Esophagus squamous epithelium (tissue), 5 donors: ENCODE results near the gene WDR74. TPM values are rescaled to one million over a fixed set of nuclear protein-coding genes. Genes with fewer than 3 reads are reported as not detected.

Source experiments
- DNase-seq: peaks from one replicate; lab custom pipeline; 2025; lab: John Stamatoyannopoulos, UW
- H3K27ac ChIP-seq, 4 donors: fragments of 200-600 bp; sonication (generic); one replicate each; pipeline ENCODE4 v1.5.1; 2016 to 2019; ENCODE audit warnings: mild to moderate bottlenecking in 1 of 4
- H3K27me3 ChIP-seq, 4 donors: fragments of 200-600 bp; sonication (generic); 1 replicate in 3 of 4; 2 replicates in 1 of 4; pipeline versions ENCODE4 v1.5.1 to v1.6.0; 2017 to 2021; ENCODE audit warnings: antibody characterized with exemption in 1 of 4
- H3K36me3 ChIP-seq, 3 donors: fragments of 200-600 bp; sonication (generic); one replicate each; pipeline ENCODE4 v1.5.1; 2016 to 2019
- H3K4me1 ChIP-seq, 3 donors: fragments of 200-600 bp; sonication (generic); one replicate each; pipeline ENCODE4 v1.5.1; 2017 to 2019
- H3K4me3 ChIP-seq, 4 donors: fragments of 200-600 bp; sonication (generic); 1 replicate in 3 of 4; 2 replicates in 1 of 4; pipeline ENCODE4 v1.5.1; 2016 to 2019; ENCODE audit warnings: mild to moderate bottlenecking in 2 of 4, moderate library complexity in 1 of 4
- H3K9me3 ChIP-seq, 3 donors: fragments of 200-600 bp; sonication (generic); one replicate each; pipeline ENCODE4 v1.5.1; 2016 to 2019
- POLR2A ChIP-seq, 4 donors: fragments of 450-650 bp; IDR thresholded peaks; one replicate each; pipeline ENCODE4 v1.6.1; 2017; ENCODE audit warnings: antibody characterized with exemption in 4 of 4, mild to moderate bottlenecking in 4 of 4, moderate library complexity in 3 of 4
- whole genome bisulfite sequencing, 2 donors: methylation state at CpG; one replicate each; pipeline ENCODE4 v1.1.5; 2018; 5-methylcytosine and 5-hydroxymethylcytosine counted together
- intact Hi-C: fragments of 100-400 bp; cut with DNase I; formaldehyde crosslinking; loops from one replicate; pipeline ENCODE4 v1.15.0; 2022
- total RNA-seq, 4 donors: library from RNA; depleted of rRNA; stranded (reverse); fragments of >200 nt; gene quantifications; one replicate each; pipeline ENCODE4 v1.1.0, GENCODE V29; 2016
- TF ChIP-seq, protein P1 (sequence below), 6 experiments: fragments of 450-650 bp in 4 of 6; fragments of 200-600 bp in 2 of 6; sonication (generic) in 2 of 6; IDR thresholded peaks; one replicate each; pipeline ENCODE4 v1.5.1; 2016 to 2019; ENCODE audit warnings: antibody characterized with exemption in 6 of 6, mild to moderate bottlenecking in 4 of 6, moderate library complexity in 4 of 6
- donor health status: DM: yes; HTN: yes; CAD: no.

The WDR74 gene
- 10 to 100 TPM; 31.7 to 74.0 (median 44.3) TPM for total RNA-seq

DNA sequence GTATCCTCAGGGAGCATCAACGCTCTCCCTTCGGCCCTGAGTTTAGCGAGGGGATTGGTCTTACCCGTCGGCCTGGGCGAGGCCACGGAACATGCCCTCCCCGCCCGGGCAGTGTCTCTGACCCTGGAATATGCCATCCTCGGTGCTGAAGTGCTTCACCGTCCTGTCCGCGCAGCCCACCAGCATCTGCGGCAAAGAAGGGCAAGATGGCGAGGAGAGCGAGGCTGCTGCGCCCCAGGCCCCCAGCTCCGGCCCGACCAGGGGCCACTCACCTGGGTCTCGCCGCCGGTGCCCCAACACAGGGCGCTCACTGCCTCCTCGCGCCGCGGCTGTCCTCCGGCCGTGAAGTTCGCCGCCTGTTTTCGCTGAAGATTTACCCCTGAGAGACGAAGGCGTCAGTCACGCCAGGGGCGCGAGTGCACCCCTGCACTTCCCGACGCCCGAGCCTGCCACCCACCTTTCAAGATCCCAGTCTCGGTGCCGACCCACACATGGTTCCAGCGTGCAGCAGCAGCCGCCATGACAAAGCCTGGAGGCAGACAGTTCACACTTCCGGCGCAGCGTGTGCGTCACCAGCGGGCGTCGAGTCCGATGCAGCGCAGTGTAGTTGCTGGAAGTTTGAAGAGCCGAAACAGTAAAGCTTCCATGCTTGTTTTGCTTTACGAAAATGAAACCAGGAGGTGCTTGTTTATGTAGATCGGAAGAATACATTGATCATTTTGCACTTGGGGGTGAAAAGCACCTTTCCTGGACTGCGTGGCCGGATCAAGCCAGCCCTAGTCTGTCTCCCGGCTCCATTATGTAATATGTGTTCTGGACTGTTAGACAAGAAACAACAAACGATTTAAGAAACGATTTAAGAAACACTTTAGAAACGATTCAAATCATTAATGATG, at the start of gene WDR74:
WDR74 (minus strand) TSS at position 541 of the 896 bp plus-strand sequence; CDS start at position 521, 20 bp downstream.
- intact Hi-C loops, result no loop called here
- peak in 3 of 4 donors; percentile 41 to 94 (median 73) for TF ChIP-seq POLR2A (IDR thresholded peaks at IDR 0.05)
- TF ChIP-seq, protein P1, sequence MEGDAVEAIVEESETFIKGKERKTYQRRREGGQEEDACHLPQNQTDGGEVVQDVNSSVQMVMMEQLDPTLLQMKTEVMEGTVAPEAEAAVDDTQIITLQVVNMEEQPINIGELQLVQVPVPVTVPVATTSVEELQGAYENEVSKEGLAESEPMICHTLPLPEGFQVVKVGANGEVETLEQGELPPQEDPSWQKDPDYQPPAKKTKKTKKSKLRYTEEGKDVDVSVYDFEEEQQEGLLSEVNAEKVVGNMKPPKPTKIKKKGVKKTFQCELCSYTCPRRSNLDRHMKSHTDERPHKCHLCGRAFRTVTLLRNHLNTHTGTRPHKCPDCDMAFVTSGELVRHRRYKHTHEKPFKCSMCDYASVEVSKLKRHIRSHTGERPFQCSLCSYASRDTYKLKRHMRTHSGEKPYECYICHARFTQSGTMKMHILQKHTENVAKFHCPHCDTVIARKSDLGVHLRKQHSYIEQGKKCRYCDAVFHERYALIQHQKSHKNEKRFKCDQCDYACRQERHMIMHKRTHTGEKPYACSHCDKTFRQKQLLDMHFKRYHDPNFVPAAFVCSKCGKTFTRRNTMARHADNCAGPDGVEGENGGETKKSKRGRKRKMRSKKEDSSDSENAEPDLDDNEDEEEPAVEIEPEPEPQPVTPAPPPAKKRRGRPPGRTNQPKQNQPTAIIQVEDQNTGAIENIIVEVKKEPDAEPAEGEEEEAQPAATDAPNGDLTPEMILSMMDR (IDR thresholded peaks at IDR 0.05), result peak in 1 of 6 experiments; percentile 20
- peak; percentile 57 for DNase-seq
- peaks cover 0 to 24% (median 17%) of the 10 kb centered on the region in 3 donors for H3K36me3 ChIP-seq
- no peaks in the 10 kb centered on the region for H3K9me3 ChIP-seq
- no peaks in the 10 kb centered on the region for H3K27me3 ChIP-seq
- peaks cover 17 to 58% (median 23%) of the 10 kb centered on the region in 3 donors for H3K4me1 ChIP-seq
- WGBS, 2 donors, result 0 to 1% methylated on average over 23 to 39 of the region's 62 CpGs
- peak within 1 kb of the TSS; percentile 82 to 93 (median 89) for H3K4me3 ChIP-seq
- peak within 1 kb of the TSS; percentile 95 to 99 (median 98) for H3K27ac ChIP-seq

- no peaks in the 10 kb centered on the region for H3K9me3 ChIP-seq
- WGBS, 2 donors, result 66 to 95% methylated on average over 2 of the region's 2 CpGs
- H3K27ac ChIP-seq, result peak overlapping the region in 3 of 4 donors; percentile 6 to 23 (median 6)
- no peak overlapping the region for H3K4me3 ChIP-seq
- no peak for DNase-seq
- H3K36me3 ChIP-seq, result peaks cover 45 to 59% (median 52%) of the 10 kb centered on the region in 3 donors
- TF ChIP-seq, protein P1 (IDR thresholded peaks at IDR 0.05), result no peak
- TF ChIP-seq POLR2A (IDR thresholded peaks at IDR 0.05), result no peak
- peaks cover 7 to 65% (median 15%) of the 10 kb centered on the region in 3 donors for H3K4me1 ChIP-seq
- intact Hi-C loops, result no loop called here
- no peaks in the 10 kb centered on the region for H3K27me3 ChIP-seq
Measured at GRCh38 chr11:62889126-62889483, 49.7 kb upstream of the WDR74 start.

- intact Hi-C loops, result no loop called here
- no peak overlapping the region for H3K27ac ChIP-seq
Measured at GRCh38 chr11:62888406-62888805, 49.0 kb upstream of the WDR74 start.

GRCh38 chr11:62885137-62885750, 45.9 kb upstream of the WDR74 start:
- TF ChIP-seq POLR2A (IDR thresholded peaks at IDR 0.05), result no peak
- TF ChIP-seq, protein P1 (IDR thresholded peaks at IDR 0.05), result no peak
- no peak overlapping the region for H3K27ac ChIP-seq
- DNase-seq, result no peak
- no peaks in the 10 kb centered on the region for H3K27me3 ChIP-seq
- intact Hi-C loops, result no loop called here
- H3K4me1 ChIP-seq, result peaks cover 30 to 88% (median 38%) of the 10 kb centered on the region in 3 donors
- no peak overlapping the region for H3K4me3 ChIP-seq
- 76 to 81% methylated on average over 11 of the region's 11 CpGs for WGBS, 2 donors
- no peaks in the 10 kb centered on the region for H3K9me3 ChIP-seq
- peaks cover 52 to 81% (median 72%) of the 10 kb centered on the region in 3 donors for H3K36me3 ChIP-seq

More at GRCh38 chr11:62888406-62888805, 49.0 kb upstream of the WDR74 start:
- no peaks in the 10 kb centered on the region for H3K9me3 ChIP-seq
- WGBS, 2 donors, result 91 to 94% methylated on average over 5 to 14 of the region's 14 CpGs
- H3K4me1 ChIP-seq, result peaks cover 14 to 72% (median 22%) of the 10 kb centered on the region in 3 donors
- H3K27me3 ChIP-seq, result no peaks in the 10 kb centered on the region
- TF ChIP-seq, protein P1 (IDR thresholded peaks at IDR 0.05), result no peak
- TF ChIP-seq POLR2A (IDR thresholded peaks at IDR 0.05), result no peak
- DNase-seq, result no peak
- no peak overlapping the region for H3K4me3 ChIP-seq
- peaks cover 51 to 66% (median 59%) of the 10 kb centered on the region in 3 donors for H3K36me3 ChIP-seq
